ENCODE data around the gene SPSB1. TPM values are rescaled to one million over a fixed set of nuclear protein-coding genes. Genes with fewer than 3 reads are reported as not detected.

Gene SPSB1
- total and polyA plus RNA-seq, 2 of the 4 experiments (the other 2 are of a cell fraction), result 16.7 to 19.8 TPM

DNA sequence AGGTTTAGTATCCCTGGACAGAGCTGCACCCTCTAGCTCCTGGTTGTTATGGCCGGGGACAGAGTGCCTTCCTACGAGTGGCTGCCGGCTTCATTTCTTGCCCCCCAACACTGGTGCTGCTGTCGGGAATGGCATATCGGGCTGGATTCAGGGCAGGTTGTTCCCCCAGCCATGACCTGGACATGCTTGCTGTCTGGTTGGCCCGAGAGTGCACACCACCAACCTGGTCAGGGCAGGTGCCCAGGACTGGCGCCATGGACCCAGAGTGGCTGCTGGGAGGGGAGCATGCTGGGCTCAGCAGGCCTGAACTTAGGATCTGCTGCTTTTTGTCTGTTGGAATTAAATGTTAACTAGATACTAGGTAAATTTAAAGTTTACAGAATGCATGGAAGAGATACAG, 36.4 kb upstream of the SPSB1 start:
- Histone ChIP-seq H4K20me1 (ENCODE audit: insufficient read depth, low read length) (peaks cover 22% of the 10 kb centered on the region; the same call in 1 of the 2 replicates), H2BK5ac (ENCODE audit: low read depth, low read length, poor library complexity, severe bottlenecking) (no peak overlapping the region), H3K27me3 (ENCODE audit: control insufficient read depth, insufficient read depth, low read length) (no peaks in the 10 kb centered on the region), H3K14ac (replicated peaks; ENCODE audit: low read depth, low read length) (no peak overlapping the region), H4K5ac (ENCODE audit: low read depth, low read length) (no peak overlapping the region), H4K8ac (ENCODE audit: low read depth in 2 of 2, low read length in 2 of 2) (no peak overlapping the region), H3K56ac (ENCODE audit: extremely low read depth, insufficient read depth, low read length) (no peak overlapping the region), H3K4me3 (ENCODE audit: insufficient read depth, low read depth, low read length) (no peak overlapping the region), H3K4me1 (ENCODE audit: control insufficient read depth, insufficient read depth, low read length) (peaks cover under 1% of the 10 kb centered on the region; the same call in 1 of the 2 replicates), H3K9me3 (ENCODE audit: control insufficient read depth, insufficient read depth, low read length) (no peaks in the 10 kb centered on the region), H3K23ac (ENCODE audit: low read depth, low read length) (no peak overlapping the region), H3K79me1 (ENCODE audit: low read depth in 1 of 2, low read length in 2 of 2) (peaks cover 28 to 50% of the 10 kb centered on the region in 2 experiments), H3K9ac (ENCODE audit: low read depth, low read length) (no peak overlapping the region), H3K4me2 (ENCODE audit: low read depth, low read length) (no peak overlapping the region), H2AK9ac (replicated peaks; ENCODE audit: low read depth, low read length, poor library complexity) (no peak overlapping the region), H3K27ac (ENCODE audit: insufficient read depth, low read length) (no peak overlapping the region), H2AFZ (replicated peaks; ENCODE audit: low read length, poor library complexity) (no peak overlapping the region), H4K91ac (ENCODE audit: insufficient read depth, low read depth, low read length) (no peak overlapping the region), H2BK120ac (ENCODE audit: low read depth, low read length) (no peak overlapping the region), H3K4ac (ENCODE audit: low read depth, low read length) (no peak overlapping the region), H2BK20ac (ENCODE audit: low read depth, low read length) (no peak overlapping the region), H3K36me3 (ENCODE audit: control insufficient read depth, insufficient read depth, low read length) (peaks cover 7% of the 10 kb centered on the region), H2BK15ac (ENCODE audit: low read depth, low read length) (no peak overlapping the region), H3K9me1 (ENCODE audit: insufficient read depth, low read length) (peaks cover 9% of the 10 kb centered on the region), H3K18ac (ENCODE audit: low read depth, low read length) (no peak overlapping the region), H2AK5ac (ENCODE audit: low read depth, low read length) (no peak overlapping the region)
- 94% methylated on average over 3 of the region's 7 CpGs; no CpG with 5 or more reads in 1 of the 2 experiments for WGBS, 2 experiments (ENCODE audit: extremely low coverage in 2 of 2, insufficient read length in 1 of 2)
- BruUV-seq (replicated peaks), result no TSS peak
- DNase-seq (no peak), ATAC-seq (ENCODE audit: low read depth) (no peak)
- intact Hi-C loops (cut with micrococcal nuclease) (no loop called here), dilution Hi-C loops (cut with HindIII; ENCODE audit: low sequenced_read_pairs, unreplicated experiment) (no loop called here), in situ Hi-C loops (cut with MboI; ENCODE audit: low sequenced_read_pairs) (no loop called here)
- TF ChIP-seq RAD21 (IDR thresholded peaks at IDR 0.05; ENCODE audit: low read length) (no peak), CHD1 (IDR thresholded peaks at IDR 0.05; ENCODE audit: low read depth, low read length) (no peak), NFE2L2 (IDR thresholded peaks at IDR 0.05; ENCODE audit: low read depth, low read length) (no peak), FOS (IDR thresholded peaks at IDR 0.05; ENCODE audit: low read depth, low read length) (no peak), BHLHE40 (IDR thresholded peaks at IDR 0.05; ENCODE audit: low read depth, low read length) (no peak), SMC3 (IDR thresholded peaks at IDR 0.05; ENCODE audit: low read depth, low read length) (no peak), MAZ (IDR thresholded peaks at IDR 0.05; ENCODE audit: borderline replicate concordance, low read depth, low read length) (no peak), MXI1 (IDR thresholded peaks at IDR 0.05; ENCODE audit: borderline replicate concordance, low read depth, low read length) (no peak), RFX5 (IDR thresholded peaks at IDR 0.05; ENCODE audit: low read depth, low read length) (no peak)
- TF ChIP-seq, protein P1, sequence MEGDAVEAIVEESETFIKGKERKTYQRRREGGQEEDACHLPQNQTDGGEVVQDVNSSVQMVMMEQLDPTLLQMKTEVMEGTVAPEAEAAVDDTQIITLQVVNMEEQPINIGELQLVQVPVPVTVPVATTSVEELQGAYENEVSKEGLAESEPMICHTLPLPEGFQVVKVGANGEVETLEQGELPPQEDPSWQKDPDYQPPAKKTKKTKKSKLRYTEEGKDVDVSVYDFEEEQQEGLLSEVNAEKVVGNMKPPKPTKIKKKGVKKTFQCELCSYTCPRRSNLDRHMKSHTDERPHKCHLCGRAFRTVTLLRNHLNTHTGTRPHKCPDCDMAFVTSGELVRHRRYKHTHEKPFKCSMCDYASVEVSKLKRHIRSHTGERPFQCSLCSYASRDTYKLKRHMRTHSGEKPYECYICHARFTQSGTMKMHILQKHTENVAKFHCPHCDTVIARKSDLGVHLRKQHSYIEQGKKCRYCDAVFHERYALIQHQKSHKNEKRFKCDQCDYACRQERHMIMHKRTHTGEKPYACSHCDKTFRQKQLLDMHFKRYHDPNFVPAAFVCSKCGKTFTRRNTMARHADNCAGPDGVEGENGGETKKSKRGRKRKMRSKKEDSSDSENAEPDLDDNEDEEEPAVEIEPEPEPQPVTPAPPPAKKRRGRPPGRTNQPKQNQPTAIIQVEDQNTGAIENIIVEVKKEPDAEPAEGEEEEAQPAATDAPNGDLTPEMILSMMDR (conservative IDR thresholded peaks at IDR 0.05; ENCODE audit: low read depth, low read length), result no peak
- CTCF ChIA-PET, result interaction anchor here (0.6 kb wide), 1 partner anchor 22 kb away, joined by 3 read pairs; the partner anchor contains the start of gene H6PD
- POLR2A ChIA-PET (ENCODE audit: unreplicated experiment), result no interaction called here

All from IMR-90 (cell line).